GM15510 (cell line): Measurements from ENCODE around the gene ENKUR.

Experiments used
- POLR2A ChIP-seq: IDR thresholded peaks from 3 replicates; pipeline ENCODE4 v1.6.1; 2011; ENCODE audit warnings: borderline replicate concordance; ENCODE audit not compliant: insufficient read length; ENCODE audit errors: extremely low read depth

The ENKUR gene

GRCh38 chr10:24991298-24991697 is 24.7 kb downstream of the ENKUR start:
- no peak for TF ChIP-seq POLR2A

- no peak for TF ChIP-seq POLR2A
Observed at GRCh38 chr10:24989867-24990266, 26.1 kb downstream of the ENKUR start.

GRCh38 chr10:24988831-24989640 is 26.9 kb downstream of the ENKUR start:
- TF ChIP-seq POLR2A: no peak

- no peak for TF ChIP-seq POLR2A
Observed at GRCh38 chr10:24984906-24985305, 31.1 kb downstream of the ENKUR start.

GRCh38 chr10:24983946-24984345 is 32.0 kb downstream of the ENKUR start:
- no peak for TF ChIP-seq POLR2A

GRCh38 chr10:24983130-24983529 is 32.8 kb downstream of the ENKUR start:
- no peak for TF ChIP-seq POLR2A

- TF ChIP-seq POLR2A: no peak
Observed at GRCh38 chr10:24982319-24983112, 33.4 kb downstream of the ENKUR start.

GRCh38 chr10:24981161-24981710 is 34.7 kb downstream of the ENKUR start:
- TF ChIP-seq POLR2A: no peak

- TF ChIP-seq POLR2A: no peak
Observed at GRCh38 chr10:24979685-24980084, 36.3 kb downstream of the ENKUR start.

GRCh38 chr10:24974976-24975375 is 41.0 kb downstream of the ENKUR start:
- TF ChIP-seq POLR2A: no peak

GRCh38 chr10:24973163-24973562 is 42.8 kb downstream of the ENKUR start:
- TF ChIP-seq POLR2A: no peak

- no peak for TF ChIP-seq POLR2A
Observed at GRCh38 chr10:24971374-24971773, 44.6 kb downstream of the ENKUR start.

GRCh38 chr10:24969841-24970281 is 46.1 kb downstream of the ENKUR start:
- no peak for TF ChIP-seq POLR2A

- no peak for TF ChIP-seq POLR2A
Observed at GRCh38 chr10:24968349-24968748, 47.6 kb downstream of the ENKUR start.

- no peak for TF ChIP-seq POLR2A
Observed at GRCh38 chr10:24966962-24967481, 48.9 kb downstream of the ENKUR start.
